OCI-LY7 (cell line): ENCODE results near the gene ARHGAP40.

Experiments
- EZH2phosphoT487 ChIP-seq: fragments of 200-600 bp; sonication (generic); IDR thresholded peaks from 2 replicates; pipeline ENCODE4 v1.6.1; 2018; ENCODE audit warnings: low read depth, borderline replicate concordance, mild to moderate bottlenecking, mixed run types, antibody characterized with exemption, low read length, moderate library complexity, mixed read lengths
- TF ChIP-seq, protein P1 (sequence below): fragments of 200-600 bp; sonication (generic); conservative IDR thresholded peaks from 2 replicates; pipeline ENCODE4 v1.5.1; 2014; ENCODE audit warnings: mild to moderate bottlenecking, antibody characterized with exemption, low read length, moderate library complexity, mixed read lengths

DNA sequence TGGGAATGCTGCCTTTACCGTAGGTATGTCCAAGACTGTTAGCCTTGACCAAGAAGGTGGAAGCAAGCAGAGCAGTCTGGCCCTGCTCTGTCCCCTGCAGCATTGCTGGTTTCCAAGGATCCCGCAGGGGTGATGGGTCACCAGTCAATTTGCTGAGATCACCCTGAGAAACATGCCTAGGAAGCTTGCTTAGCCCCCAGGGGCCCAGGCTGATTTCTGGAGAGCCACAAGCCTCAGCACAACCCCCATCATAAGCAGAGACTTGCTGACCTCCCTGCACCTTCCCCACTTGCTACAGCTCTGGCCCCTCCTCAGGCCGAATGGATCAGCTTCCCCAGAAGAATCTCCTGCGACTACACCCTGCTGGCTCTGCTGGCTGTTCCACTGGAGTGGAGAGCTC lies 21.5 kb downstream of the ARHGAP40 start:
- TF ChIP-seq, protein P1, sequence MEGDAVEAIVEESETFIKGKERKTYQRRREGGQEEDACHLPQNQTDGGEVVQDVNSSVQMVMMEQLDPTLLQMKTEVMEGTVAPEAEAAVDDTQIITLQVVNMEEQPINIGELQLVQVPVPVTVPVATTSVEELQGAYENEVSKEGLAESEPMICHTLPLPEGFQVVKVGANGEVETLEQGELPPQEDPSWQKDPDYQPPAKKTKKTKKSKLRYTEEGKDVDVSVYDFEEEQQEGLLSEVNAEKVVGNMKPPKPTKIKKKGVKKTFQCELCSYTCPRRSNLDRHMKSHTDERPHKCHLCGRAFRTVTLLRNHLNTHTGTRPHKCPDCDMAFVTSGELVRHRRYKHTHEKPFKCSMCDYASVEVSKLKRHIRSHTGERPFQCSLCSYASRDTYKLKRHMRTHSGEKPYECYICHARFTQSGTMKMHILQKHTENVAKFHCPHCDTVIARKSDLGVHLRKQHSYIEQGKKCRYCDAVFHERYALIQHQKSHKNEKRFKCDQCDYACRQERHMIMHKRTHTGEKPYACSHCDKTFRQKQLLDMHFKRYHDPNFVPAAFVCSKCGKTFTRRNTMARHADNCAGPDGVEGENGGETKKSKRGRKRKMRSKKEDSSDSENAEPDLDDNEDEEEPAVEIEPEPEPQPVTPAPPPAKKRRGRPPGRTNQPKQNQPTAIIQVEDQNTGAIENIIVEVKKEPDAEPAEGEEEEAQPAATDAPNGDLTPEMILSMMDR, result no peak
- TF ChIP-seq EZH2phosphoT487, result no peak
